Sigmoid colon (tissue), 7 donors: ENCODE results near the gene TUB. TPM values are rescaled to one million over a fixed set of nuclear protein-coding genes. Genes with fewer than 3 reads are reported as not detected.

Experiments
- DNase-seq: peaks from one replicate; pipeline ENCODE4 v3.0.0-alpha.2; 2019
- H3K27ac ChIP-seq, 4 donors: fragments of 200-600 bp; sonication (generic); one replicate each; pipeline ENCODE4 v1.5.1; 2016 to 2019; ENCODE audit warnings: mild to moderate bottlenecking in 1 of 4
- H3K27me3 ChIP-seq, 3 donors: fragments of 200-600 bp; sonication (generic); one replicate each; pipeline ENCODE4 v1.5.1; 2019; ENCODE audit warnings: mild to moderate bottlenecking in 1 of 3
- H3K36me3 ChIP-seq, 4 donors: fragments of 200-600 bp; sonication (generic); one replicate each; pipeline ENCODE4 v1.5.1; 2016 to 2019
- H3K4me1 ChIP-seq, 4 donors: fragments of 200-600 bp; sonication (generic); one replicate each; pipeline ENCODE4 v1.5.1; 2017 to 2019
- H3K4me3 ChIP-seq, 4 donors: fragments of 200-600 bp; sonication (generic); one replicate each; pipeline ENCODE4 v1.5.1; 2017 to 2019; ENCODE audit warnings: mild to moderate bottlenecking in 2 of 4, moderate library complexity in 1 of 4
- H3K9me3 ChIP-seq, 4 donors: fragments of 200-600 bp in 3 of 4; sonication (generic) in 3 of 4; one replicate each; pipeline versions ENCODE4 v1.5.1 to v1.6.1; 2013 to 2019
- CTCF ChIP-seq, 4 experiments: fragments of 450-650 bp in 3 of 4; fragments of 200-600 bp in 1 of 4; IDR thresholded peaks; one replicate each; pipeline ENCODE4 v1.5.1; 2016 to 2019; ENCODE audit warnings: antibody characterized with exemption in 4 of 4, mild to moderate bottlenecking in 3 of 4, moderate library complexity in 2 of 4
- EP300 ChIP-seq, 4 donors: sonication (generic); formaldehyde crosslinking; IDR thresholded peaks; one replicate each; pipeline ENCODE4 v1.6.1; 2017; ENCODE audit warnings: antibody characterized with exemption in 4 of 4
- POLR2A ChIP-seq, 2 donors: fragments of 450-650 bp; IDR thresholded peaks; one replicate each; pipeline ENCODE4 v1.6.1; 2016; ENCODE audit warnings: antibody characterized with exemption in 2 of 2, mild to moderate bottlenecking in 2 of 2, moderate library complexity in 2 of 2
- POLR2AphosphoS5 ChIP-seq, 4 donors: sonication (generic); formaldehyde crosslinking; IDR thresholded peaks; one replicate each; pipeline ENCODE4 v1.6.1; 2017; ENCODE audit warnings: antibody characterized with exemption in 4 of 4
- WGBS, 2 donors: extraction: QIAGEN DNeasy Blood & Tissue Kit; methylation state at CpG; one replicate each; pipeline ENCODE4 v1.1.7; 2013; 5-methylcytosine and 5-hydroxymethylcytosine counted together
- intact Hi-C: fragments of 100-400 bp; cut with DNase I; formaldehyde crosslinking; loops from one replicate; pipeline ENCODE4 v1.15.1; 2023
- polyA plus RNA-seq, 3 donors: library from polyadenylated mRNA; stranded (reverse); fragments of 200-250 nt; gene quantifications; one replicate each; pipeline ENCODE4 v1.2.3, GENCODE V29; 2013
- total RNA-seq, 4 donors: library from RNA; depleted of rRNA; stranded (reverse); fragments of >200 nt; gene quantifications; one replicate each; pipeline ENCODE4 v1.1.0, GENCODE V29; 2016
- donor health status: healthy with polysubstance abuse.
- donor health status: Bipolar disorder and iron deficiency.
- donor health status: healthy.

Gene TUB
- total and polyA plus RNA-seq, 7 donors = 0.23 to 18.3 (median 6.7) TPM

- H3K27me3 ChIP-seq = no peaks in the 10 kb centered on the region
- TF ChIP-seq POLR2A (IDR thresholded peaks at IDR 0.05) (no peak), POLR2AphosphoS5 (IDR thresholded peaks at IDR 0.05) (no peak), CTCF (IDR thresholded peaks at IDR 0.05) (no peak), EP300 (IDR thresholded peaks at IDR 0.05) (no peak)
- 91 to 94% methylated on average over 8 of the region's 8 CpGs for WGBS, 2 donors
- H3K27ac ChIP-seq = no peak overlapping the region
- no peak overlapping the region for H3K4me3 ChIP-seq
- DNase-seq = peak; percentile 50
- intact Hi-C loops = loop anchor here (5.0 kb wide), 1 partner anchor 208 kb away; no protein-coding TSS in a partner anchor
- no peaks in the 10 kb centered on the region for H3K4me1 ChIP-seq
- peaks cover 4 to 84% (median 17%) of the 10 kb centered on the region in 4 donors for H3K36me3 ChIP-seq
- no peaks in the 10 kb centered on the region for H3K9me3 ChIP-seq
Measured at GRCh38 chr11:8100605-8101004, 19.6 kb downstream of the TUB start.

- H3K27ac ChIP-seq = no peak overlapping the region
- TF ChIP-seq POLR2A (IDR thresholded peaks at IDR 0.05) (no peak), POLR2AphosphoS5 (IDR thresholded peaks at IDR 0.05) (no peak), EP300 (IDR thresholded peaks at IDR 0.05) (no peak), CTCF (IDR thresholded peaks at IDR 0.05) (no peak)
- DNase-seq = peak; percentile 32
- no peak overlapping the region for H3K4me3 ChIP-seq
- H3K9me3 ChIP-seq = no peaks in the 10 kb centered on the region
- 94 to 97% methylated on average over 11 of the region's 11 CpGs for WGBS, 2 donors
- no peaks in the 10 kb centered on the region for H3K4me1 ChIP-seq
- H3K36me3 ChIP-seq = peaks cover 4 to 92% (median 17%) of the 10 kb centered on the region in 4 donors
- intact Hi-C loops = loop anchor here (5.0 kb wide), 1 partner anchor 209 kb away; no protein-coding TSS in a partner anchor
- H3K27me3 ChIP-seq = no peaks in the 10 kb centered on the region
Measured at GRCh38 chr11:8101421-8101820, 20.4 kb downstream of the TUB start.

DNA sequence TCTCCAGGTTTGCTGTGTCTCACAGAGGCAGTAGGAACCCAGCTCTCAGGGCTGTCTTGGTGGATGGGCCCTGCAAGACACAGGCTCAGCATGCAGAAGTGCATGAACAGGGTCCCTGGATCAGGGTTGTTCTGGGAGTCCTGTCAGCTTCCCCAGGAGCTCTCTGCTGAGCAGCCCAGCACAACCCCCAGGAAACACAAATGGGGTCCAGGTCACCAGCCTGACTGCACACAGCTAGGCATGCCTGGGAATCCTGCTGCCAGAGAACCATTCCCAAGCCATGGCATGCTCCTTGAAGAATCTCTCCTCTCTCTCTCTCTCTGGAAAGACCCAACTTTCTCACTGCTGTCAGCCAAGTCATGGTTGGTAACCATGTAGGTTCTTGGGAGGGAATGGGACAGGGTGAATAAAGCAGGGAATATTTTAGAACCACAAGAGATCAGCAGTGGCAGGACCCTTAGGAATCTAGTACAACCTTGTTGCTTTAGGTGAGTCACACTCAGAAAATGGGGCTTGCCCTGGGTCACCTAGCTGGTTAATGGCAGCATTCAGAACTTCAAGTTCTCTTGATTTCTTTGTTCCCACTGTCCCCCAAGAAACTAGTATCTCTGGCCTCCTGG lies 21.4 kb downstream of the TUB start:
- H3K4me1 ChIP-seq = no peaks in the 10 kb centered on the region
- no peaks in the 10 kb centered on the region for H3K27me3 ChIP-seq
- peaks cover 0 to 92% (median 14%) of the 10 kb centered on the region in 4 donors for H3K36me3 ChIP-seq
- TF ChIP-seq CTCF (IDR thresholded peaks at IDR 0.05) = no peak
- no peak for TF ChIP-seq EP300 (IDR thresholded peaks at IDR 0.05)
- no peak for TF ChIP-seq POLR2AphosphoS5 (IDR thresholded peaks at IDR 0.05)
- no peak for TF ChIP-seq POLR2A (IDR thresholded peaks at IDR 0.05)
- DNase-seq = no peak
- no peaks in the 10 kb centered on the region for H3K9me3 ChIP-seq
- H3K4me3 ChIP-seq = no peak overlapping the region
- intact Hi-C loops = loop anchor here (5.0 kb wide), 1 partner anchor 210 kb away; no protein-coding TSS in a partner anchor
- no peak overlapping the region for H3K27ac ChIP-seq

DNA sequence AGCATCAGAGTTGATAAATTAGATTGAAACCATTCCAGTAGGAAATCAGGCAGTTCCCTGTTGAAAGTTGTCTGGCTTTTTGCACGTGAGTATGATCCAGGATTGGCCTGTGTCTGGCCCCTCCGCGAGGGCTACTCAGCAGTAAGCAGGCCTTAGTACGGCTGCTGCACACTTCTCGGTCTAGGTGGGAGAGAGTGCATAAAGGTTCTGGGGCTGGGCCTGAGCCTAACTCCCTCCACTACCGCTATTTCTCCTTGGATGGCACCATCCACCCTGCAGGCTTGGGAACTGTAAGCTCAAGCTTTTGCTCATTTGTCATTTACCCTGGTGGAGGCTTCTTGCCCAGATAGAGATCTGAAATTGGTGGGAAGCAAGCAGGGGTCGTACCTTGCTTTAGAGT lies 22.0 kb downstream of the TUB start:
- intact Hi-C loops = loop anchor here (5.0 kb wide), 1 partner anchor 211 kb away; no protein-coding TSS in a partner anchor
- TF ChIP-seq POLR2AphosphoS5 (IDR thresholded peaks at IDR 0.05) (no peak), CTCF (IDR thresholded peaks at IDR 0.05) (no peak), POLR2A (IDR thresholded peaks at IDR 0.05) (no peak), EP300 (IDR thresholded peaks at IDR 0.05) (no peak)
- Histone ChIP-seq H3K27ac (no peak overlapping the region), H3K27me3 (no peaks in the 10 kb centered on the region), H3K9me3 (no peaks in the 10 kb centered on the region), H3K4me1 (no peaks in the 10 kb centered on the region), H3K4me3 (no peak overlapping the region), H3K36me3 (peaks cover 0 to 87% (median 11%) of the 10 kb centered on the region in 4 donors)
- 82 to 91% methylated on average over 7 of the region's 7 CpGs for WGBS, 2 donors
- no peak for DNase-seq
